ENCODE results near the gene ACCS.
A peak's percentile ranks its signal among the peaks of the same experiment; 100 is the strongest.

Gene ACCS

DNA sequence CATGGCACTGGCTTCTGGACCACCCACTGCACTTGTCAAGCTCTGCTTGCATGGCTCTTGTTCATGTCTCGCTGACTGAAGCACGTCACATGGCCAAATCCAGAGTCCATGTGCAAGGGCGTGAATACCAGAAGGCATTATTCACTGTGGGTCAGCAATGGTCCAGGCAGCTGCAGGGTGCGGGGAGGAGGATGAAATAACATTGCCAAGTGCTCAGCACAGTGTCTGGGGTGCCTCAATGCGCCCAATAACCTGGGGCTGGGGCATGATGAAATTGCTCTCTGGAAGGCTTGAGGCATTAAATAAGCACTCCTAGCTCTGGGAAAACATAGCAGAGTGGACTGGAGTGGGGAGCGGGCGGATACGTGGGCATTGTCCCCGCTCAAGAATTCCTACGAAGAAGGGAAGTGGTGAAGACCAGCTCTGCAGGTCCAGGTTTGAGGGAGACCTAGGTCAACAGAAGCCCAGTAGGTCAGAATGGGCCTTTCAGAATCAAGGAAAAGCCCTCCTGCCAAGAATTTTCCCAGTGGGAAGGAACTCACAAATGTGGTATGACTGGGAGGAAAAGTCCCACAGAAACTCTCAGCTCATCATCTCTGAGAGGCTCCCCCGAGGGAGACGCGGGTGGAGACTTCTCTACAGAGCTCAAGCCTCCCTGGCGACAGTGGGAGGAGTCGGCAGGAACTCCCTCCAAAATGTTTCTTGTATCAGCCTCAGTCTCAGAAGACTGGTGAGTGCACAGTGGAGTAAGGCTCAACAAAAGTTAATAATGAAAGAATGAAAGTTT, 33.6 kb upstream of the ACCS start:
- no peak overlapping the region for H3K4me3 ChIP-seq (ENCODE audit: low read length)
- TF ChIP-seq, protein P1, sequence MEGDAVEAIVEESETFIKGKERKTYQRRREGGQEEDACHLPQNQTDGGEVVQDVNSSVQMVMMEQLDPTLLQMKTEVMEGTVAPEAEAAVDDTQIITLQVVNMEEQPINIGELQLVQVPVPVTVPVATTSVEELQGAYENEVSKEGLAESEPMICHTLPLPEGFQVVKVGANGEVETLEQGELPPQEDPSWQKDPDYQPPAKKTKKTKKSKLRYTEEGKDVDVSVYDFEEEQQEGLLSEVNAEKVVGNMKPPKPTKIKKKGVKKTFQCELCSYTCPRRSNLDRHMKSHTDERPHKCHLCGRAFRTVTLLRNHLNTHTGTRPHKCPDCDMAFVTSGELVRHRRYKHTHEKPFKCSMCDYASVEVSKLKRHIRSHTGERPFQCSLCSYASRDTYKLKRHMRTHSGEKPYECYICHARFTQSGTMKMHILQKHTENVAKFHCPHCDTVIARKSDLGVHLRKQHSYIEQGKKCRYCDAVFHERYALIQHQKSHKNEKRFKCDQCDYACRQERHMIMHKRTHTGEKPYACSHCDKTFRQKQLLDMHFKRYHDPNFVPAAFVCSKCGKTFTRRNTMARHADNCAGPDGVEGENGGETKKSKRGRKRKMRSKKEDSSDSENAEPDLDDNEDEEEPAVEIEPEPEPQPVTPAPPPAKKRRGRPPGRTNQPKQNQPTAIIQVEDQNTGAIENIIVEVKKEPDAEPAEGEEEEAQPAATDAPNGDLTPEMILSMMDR (conservative IDR thresholded peaks at IDR 0.05; ENCODE audit: low read depth, low read length) = no peak
- DNase-seq (ENCODE audit: low read depth) = peak; percentile 34

DNA sequence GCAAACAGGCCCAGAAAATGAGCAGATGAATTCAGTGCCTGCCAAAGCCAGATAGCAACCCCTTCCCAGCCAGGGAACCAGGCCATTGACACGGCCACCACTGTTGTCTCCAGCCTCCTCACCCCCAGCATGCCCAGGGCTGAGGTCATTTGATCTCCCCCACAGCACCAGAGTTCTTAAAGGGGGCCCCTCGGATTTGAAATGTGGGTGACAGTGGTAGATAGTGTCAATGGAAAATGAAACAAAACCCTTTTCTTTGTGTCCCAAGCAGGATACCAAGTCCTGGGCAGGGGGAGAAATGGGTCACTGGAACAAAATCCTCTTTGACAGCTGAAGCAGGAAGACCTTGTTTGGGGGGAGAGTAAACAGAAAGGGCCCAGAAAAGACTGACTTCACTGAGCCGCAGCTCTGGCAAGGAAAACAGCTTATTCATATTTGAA, 32.6 kb upstream of the ACCS start:
- no peak for DNase-seq (ENCODE audit: low read depth)
- H3K4me3 ChIP-seq (ENCODE audit: low read length) = no peak overlapping the region
- TF ChIP-seq, protein P1 (conservative IDR thresholded peaks at IDR 0.05; ENCODE audit: low read depth, low read length) = no peak

DNA sequence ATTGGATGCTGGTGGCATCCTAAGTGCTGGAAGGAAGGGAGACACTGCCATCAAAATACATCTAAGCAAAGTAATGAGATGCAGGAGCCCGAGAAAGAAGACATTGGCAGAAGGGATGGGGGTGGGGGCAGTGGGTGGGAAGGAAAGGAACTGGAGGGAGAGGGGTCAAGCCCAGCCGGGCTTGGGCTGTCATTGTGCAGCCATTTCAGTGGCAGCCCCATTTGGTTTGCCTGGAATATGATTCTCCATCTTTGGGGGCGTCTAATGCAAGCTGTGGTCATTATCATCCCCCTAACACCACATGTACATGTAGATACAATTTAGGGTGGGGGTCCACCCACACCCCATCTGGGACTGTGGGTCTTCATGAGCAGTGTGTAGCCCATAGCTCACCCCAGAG, 32.2 kb upstream of the ACCS start:
- TF ChIP-seq, protein P1 (conservative IDR thresholded peaks at IDR 0.05; ENCODE audit: low read depth, low read length) = no peak
- no peak for DNase-seq (ENCODE audit: low read depth)
- no peak overlapping the region for H3K4me3 ChIP-seq (ENCODE audit: low read length)

DNA sequence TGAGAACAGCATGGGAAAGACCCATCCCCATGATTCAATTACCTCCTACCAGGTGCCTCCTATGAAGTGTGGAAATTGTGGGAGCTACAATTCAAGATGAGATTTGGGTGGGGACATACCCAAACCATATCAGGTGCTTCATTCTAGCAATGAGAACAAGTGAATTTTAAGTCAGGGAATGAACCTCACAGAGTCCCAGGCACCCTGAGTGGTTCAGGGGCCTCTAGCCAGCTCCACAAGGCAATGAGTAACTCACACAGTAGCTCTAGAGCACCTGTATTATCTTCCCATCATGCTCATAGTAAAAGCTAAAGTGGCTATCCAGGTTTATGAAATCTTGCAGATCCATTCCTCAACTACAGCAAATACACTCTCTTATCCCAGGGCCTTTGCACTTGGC, 31.4 kb upstream of the ACCS start:
- TF ChIP-seq, protein P1 (conservative IDR thresholded peaks at IDR 0.05; ENCODE audit: low read depth, low read length) = no peak
- DNase-seq (ENCODE audit: low read depth) = no peak
- H3K4me3 ChIP-seq (ENCODE audit: low read length) = no peak overlapping the region

DNA sequence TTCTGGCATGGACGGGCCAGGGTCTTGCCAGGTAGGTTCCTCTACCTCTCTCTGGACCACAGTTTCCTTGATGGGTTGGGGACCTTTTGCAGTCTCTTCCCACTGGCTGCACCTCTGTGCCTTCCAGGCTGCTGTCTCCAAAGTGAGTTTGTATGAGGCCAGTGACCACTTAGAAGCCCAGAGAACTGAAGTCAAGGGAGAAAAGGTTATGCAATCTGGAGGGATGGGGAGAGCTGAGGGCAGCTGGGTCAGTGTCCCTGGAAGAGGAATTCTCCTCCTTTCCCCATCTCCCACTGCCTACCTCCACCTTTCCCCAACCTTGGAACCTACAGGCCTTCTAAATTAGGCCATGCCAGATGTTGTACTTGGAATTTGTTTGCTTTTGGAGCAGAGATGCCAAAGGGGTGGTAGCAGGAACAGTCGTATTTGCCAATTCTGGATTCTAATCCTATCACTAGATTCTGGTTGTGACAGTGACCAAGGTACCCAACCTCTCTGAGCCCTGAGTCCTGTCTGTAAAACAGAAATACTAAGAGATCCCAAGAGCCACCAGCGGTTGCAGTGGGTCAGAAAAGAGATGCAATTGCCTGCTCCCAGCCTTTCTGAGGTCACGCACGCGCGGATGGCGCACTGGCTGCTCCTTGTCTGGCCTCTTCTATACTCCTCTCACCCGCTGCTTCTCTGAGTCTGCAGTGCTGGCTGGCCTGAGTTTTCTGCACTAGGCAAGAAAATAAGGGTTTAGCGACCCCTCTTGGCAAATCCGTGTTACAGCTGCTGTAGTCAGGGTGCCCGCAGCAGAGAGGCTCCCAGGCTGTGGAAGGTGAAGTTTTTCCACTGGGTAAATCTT, 29.0 kb upstream of the ACCS start:
- H3K4me3 ChIP-seq (ENCODE audit: low read length) = no peak overlapping the region
- DNase-seq (ENCODE audit: low read depth) = peak; percentile 35
- TF ChIP-seq, protein P1 (conservative IDR thresholded peaks at IDR 0.05; ENCODE audit: low read depth, low read length) = peak; percentile 91

DNA sequence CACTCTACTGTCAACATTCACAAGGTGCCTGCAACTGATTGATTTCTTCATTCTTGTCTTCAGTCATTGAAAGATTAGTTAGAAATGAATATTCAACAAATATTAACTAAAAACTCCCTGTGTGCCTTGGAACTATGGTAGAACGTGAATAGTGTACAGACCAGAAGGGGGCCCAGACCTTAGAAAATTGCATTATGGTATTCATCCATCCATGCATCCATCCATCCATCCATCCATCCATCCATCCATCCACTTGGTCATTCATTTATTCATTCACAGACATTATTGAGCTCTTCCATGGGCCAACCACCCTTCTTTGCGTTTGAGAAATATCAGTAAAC, 28.4 kb upstream of the ACCS start:
- H3K4me3 ChIP-seq (ENCODE audit: low read length) = no peak overlapping the region
- no peak for DNase-seq (ENCODE audit: low read depth)
- TF ChIP-seq, protein P1 (conservative IDR thresholded peaks at IDR 0.05; ENCODE audit: low read depth, low read length) = no peak
